HG03378 (cell line): ENCODE data around the gene INHBE.

Experiments
- ATAC-seq: cut with Tn5 transposase; IDR thresholded peaks from one replicate; pipeline ENCODE4 v1.9.1; 2021; ENCODE audit warnings: mild to moderate bottlenecking, moderate library complexity; ENCODE audit not compliant: unreplicated experiment

INHBE gene

DNA sequence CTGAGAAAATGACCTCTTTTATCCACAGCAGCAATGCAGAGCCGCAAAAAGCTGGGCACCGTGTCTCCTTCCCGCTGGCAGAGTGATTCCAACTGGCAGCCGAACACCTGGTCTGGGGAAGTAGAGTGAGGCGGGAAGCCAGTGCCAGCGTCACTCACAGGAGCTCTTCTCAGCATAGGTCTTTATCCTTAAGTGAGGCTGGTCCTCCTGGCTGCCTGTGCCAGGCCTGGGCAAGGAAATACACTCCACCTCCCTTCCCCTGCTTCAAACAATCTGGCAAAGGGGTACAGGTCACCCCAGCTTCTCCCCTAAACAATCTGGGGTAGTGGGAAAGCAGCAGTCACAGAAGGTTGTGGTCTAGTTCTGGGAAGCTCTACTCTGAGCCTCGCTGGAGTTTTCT, 19.8 kb downstream of the INHBE start:
- no peak for ATAC-seq

DNA sequence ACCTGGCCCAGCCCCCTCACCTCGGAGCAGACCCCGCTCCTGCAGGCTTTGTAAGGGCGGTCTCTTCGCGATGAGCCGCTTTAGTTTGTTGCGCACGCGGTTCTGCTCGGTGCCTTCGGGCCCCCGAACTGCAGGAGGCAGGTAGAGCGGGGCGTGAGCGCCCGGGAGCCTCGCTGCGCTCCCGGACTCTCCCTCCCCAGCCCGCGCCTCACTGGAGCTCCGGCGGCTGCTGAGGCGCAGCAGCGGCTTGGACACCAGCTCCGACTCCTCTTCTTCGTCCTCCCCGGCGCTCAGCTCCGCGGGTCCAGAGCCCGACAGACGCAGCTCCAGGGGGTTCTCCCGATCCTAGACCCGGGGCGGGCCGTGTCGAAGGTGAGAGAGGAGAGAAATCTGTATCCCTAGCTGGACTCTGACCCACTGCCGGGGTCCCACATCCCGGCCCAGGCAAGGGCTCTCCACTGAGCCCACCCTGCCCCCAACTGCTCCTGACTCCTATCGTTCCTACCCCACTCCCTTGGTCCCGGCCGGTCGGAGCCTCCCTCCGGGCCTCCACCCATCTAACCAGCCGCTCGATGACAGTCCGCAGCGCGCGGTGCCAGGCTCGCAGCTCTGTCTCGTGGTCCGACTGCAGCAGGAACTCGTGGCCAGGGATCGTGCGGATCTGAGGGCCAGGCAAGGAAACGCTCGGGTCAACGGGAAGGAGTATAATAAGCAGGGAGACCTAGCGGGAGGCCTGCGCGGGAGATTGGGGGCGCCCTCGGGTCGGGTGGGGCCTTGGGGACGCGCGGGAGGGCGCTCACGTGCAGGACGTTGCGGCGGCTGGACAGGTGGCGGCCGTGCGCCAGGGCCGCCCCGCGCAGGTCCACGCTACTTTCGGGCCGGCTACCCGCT, 20.4 kb downstream of the INHBE start:
- ATAC-seq, result peak; percentile 3

DNA sequence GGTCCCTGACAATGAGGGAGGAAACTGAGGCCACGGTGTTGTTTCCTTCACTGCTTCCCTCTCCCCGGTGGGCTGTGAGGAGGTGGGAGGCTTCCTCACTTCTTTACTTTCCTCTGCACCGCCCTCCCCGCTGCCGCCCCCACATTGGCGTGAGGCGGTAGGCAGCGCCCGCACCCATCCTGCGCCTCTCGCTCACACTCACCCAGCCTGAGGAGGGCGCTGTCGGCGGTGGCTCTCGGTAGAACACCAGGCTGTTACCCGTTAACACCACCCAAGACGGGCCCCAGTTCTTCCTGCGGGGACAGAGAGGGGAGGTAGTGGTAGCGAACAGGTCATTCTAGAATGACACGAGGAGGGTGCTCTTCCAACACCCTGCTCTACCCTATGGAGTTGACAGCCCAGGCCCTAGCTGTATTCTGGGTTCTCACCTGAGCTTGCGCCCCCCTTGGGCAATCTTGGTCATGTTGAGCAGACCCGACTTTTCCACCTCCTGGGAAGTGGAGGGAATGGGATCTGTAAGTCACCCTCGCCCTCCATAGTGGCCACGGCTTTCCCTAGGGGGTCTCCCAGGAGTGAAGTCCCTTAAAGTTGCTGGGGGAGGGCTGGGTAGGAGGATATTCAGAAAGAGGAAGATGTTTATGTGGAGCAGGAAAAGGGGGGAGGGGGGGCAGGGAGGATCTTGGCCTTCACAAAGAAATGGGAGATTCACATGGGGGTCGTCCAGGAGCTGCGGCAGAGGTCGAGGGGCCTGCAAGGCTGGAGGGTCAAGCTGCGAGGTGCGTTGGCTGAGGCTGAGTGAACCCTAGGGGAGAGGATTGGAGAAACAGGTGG, 21.3 kb downstream of the INHBE start:
- peak; percentile 38 for ATAC-seq

DNA sequence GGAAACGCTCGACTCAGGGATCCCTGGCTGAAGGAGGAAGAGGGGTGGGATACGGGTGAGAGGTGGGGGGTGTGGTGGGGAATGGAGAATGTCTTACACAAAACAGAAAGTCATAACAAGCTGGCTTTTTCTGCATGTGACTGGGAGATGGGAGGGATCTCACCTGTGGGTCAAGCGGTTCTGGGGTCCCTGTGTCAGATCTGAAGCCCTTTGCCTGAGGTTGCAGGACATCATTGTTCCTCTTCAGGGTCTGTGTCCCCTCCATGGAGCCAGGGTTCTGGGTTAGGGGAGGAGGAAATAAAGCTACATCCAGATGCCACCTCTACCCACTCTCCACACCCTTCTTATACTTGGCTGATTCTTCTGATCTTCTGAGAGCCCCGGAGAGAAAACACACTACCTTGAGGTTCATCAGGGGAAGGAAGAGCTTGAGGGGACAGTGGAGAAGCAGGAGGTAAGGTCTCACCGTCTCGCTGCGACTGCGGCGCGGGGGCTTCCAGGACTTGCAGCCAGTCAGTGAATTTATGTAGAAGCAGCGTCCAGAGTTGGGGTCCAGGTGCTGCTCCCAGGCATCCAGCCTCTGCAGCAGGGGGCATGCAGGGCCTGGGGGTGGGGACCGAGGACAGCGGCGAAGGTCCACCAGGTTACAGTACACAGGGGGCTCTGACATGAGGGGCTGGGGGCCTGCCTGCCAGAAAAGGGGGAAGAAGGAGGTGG, 22.0 kb downstream of the INHBE start:
- no peak for ATAC-seq

DNA sequence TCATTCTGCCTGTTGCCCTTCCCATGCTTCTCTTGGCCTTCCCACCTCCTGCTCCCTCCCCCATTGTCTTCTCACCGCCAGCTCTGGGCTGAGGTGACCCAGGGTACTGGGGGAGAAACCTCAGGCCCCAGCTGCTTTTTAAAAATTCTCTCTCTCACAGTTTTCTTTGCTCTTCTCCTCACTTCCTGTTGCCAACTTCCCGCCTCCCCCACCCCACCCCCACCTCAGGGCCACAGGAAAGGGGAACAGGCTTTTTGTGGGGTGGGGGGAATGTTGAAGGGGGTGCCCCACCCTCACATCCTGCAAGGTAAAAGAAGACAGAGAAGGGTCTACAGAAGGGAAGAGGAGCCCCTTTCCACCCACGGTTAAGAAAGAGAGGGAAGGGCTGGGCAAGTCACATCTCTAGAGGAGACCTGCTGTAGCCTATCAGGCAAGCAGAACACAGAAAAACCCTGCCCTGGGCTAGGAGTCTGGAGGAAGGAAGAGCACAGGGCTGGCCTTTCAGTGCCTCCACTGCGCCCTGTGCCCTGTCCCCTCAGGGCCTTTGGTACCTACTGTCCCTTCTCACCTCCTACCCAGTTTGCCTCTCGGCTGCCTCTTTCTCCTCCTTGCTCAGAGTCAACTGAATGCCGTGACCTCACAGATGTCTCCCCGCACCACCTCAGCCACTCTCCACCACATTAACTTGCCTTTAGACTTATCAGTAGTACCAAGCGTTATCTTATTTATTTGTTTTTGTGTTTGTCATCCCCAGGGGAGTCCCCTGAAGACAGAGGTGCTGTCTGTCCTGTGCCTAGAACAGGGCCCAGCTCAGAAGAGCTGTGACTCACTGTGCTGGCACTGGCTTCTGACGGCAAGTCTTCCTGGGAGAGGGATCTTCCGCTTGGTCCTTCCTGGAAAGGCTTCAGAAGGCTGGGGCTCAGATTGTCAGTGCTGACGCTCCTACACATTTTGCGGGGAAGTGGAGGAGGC, 22.9 kb downstream of the INHBE start:
- ATAC-seq, result peak; percentile 37

DNA sequence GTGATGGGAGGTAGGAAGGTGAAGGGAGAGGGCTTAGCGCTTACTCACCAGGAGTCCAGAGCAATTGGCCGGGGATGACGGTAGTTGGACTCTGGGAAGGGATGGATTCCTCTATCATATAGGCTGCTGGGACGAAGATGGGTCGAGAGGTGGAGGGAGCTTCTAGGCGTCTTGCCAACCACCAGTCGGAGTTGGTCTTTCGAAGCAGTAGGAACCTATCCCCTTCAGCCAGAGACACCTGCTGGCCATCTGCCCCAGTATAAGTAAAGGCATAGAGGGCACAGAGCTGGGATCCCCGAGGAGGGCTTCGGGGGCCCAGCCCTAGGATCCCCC, 23.9 kb downstream of the INHBE start:
- ATAC-seq, result no peak

DNA sequence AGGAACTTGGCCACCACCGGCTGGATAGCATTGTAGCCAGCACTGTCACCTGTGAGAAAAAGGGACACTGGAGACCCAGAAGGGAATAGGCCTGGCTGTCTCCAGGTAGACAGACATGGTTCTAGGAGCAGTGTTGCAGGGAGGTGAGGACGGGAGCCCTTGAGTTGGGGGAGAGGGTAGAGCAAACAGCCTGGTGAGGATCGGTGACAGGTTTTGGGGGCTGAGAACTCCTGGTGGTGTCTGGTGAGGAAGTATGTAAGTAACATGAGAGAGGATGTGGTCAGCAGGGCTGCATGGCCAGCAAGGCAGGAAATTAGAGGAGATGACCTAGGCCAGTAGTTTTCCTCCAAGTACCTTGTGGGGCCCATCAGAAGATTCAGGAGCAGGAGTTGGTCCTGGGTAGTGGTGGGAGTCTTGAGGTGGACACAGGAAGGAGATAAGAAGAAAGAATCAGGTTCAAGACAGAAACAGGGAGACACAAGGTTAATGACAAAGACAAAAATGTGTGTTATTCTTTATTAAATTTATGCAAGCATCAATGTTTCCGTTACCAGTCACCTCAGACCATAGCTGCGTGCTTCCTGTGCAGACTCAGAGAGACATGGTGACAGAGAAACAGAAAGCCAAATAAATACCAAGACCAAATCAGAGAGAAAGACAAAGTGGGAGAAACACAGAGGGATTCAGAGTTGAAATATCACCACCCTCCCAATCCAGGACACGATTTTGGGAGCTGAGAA, 24.4 kb downstream of the INHBE start, which contains the start of gene ARHGAP9:
Gene ARHGAP9, minus strand, starts transcription at position 491 of the 740 bp plus-strand sequence. Its CDS starts 460 bp downstream, at position 31.
- no peak for ATAC-seq

DNA sequence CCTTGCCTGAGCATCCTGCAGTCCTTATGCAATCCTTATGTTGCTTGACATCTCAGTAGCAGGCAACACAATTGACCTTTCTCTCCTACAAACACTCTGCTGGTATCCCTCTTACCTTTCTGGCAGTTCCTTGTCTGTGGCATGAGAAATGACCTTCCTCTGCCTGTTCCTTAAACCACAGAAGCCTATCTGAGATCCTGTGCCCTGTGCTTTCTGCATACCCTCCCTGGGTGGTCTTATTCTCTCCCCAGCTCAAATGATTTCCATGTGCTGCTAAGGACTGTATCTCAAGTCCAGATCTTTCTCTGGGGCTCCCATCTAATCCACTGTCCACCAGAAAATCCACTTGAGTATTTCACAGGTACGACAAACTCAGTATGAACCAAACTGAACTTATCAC, 26.6 kb downstream of the INHBE start:
- no peak for ATAC-seq

DNA sequence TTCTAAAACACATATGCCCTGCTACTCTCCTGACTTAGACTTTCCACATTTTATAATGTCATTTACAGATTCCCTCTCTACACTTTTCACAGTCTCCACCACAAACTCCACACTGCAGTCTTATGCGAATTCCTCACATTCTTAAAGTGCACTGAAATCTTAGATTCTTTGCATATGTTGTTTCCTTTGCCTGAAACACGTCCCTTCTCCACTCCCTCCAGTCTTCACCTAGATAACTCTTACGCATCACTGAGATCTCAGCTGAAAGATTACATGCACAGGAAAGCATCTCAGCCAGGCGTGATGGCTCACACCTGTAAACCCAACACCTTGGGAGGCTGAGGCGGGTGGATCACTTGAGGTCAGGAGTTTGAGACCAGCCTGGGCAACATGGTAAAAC, 28.4 kb downstream of the INHBE start:
- ATAC-seq, result no peak

DNA sequence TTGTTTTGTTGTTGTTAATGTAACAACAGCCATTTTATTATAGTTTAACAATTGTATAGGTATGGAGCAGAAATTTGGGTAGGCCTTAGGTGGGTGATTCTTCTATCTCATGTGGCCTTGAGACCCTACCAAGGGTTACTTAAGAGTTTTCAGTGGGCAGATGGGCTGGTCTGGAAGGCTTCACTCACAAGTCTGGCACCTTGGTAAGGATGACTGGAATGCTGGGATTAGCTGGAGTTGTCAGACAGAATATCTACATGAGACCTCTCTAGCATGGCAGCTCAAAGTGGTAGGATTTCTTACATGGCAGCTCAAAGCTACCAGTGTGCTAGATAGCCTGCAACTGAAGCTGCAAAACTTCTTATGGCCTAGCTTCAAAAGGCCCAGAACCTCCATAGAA, 30.6 kb downstream of the INHBE start:
- no peak for ATAC-seq

DNA sequence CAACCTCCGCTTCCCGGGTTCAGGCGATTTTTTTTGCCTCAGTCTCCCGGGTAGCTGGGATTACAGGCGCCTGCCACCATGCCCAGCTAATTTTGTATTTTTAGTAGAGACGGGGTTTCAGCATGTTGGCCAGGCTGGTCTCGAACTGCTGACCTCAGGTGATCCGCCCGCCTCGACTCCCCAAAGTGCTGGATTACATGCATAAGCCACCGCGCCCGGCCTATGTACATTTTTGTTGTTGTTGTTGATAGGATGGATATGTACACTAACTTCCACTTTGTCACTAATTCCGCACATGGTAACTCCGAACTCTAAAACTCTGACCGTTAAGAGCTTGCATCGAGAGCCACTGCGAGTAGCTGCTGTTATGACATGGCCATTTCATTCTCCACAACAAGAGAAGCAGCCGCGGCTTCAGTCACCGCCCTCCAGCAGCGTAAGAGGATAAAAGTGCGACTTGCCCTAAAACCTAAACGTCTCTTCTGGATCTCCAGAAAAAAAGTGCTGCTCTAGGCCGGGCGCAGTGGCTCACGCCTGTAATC, 32.0 kb downstream of the INHBE start:
- no peak for ATAC-seq

DNA sequence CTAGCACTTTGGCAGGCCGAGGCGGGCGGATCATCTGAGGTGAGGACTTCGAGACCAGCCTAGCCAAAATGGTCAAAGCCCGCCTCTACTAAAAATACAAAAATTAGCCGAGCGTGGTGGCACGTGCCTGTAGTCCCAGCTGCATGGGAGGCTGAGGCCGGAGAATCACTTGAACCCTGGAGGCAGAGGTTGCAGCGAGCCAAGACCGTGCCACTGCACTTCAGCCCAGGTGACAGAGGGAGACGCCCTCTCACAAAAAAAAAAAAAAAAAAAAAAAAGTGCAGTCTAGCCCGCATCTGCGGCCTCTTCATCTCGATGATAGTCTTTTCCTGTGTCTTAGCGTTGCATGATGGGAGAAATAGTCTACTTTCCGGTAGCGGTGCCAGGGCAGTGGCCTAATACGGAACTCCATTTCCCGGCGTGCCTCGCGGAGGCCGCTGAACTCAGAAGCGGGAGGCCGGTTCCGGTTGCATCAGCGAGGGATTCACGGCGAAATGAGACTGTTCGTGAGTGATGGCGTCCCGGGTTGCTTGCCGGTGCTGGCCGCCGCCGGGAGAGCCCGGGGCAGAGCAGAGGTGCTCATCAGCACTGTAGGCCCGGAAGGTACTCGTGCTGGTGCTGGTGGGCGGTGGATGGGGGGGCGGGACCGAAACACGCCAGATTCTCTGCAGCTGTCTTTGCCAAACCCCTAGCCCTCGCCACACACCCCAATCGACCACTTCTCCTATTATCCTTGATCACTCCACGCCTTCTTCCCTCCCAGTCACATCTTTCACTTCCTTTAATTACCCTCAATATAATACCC, 32.7 kb downstream of the INHBE start, which contains the start of gene MARS1:
Gene MARS1, plus strand, starts transcription at position 472 of the 805 bp plus-strand sequence. Its CDS starts 23 bp downstream, at position 495.
- ATAC-seq, result peak; percentile 98

DNA sequence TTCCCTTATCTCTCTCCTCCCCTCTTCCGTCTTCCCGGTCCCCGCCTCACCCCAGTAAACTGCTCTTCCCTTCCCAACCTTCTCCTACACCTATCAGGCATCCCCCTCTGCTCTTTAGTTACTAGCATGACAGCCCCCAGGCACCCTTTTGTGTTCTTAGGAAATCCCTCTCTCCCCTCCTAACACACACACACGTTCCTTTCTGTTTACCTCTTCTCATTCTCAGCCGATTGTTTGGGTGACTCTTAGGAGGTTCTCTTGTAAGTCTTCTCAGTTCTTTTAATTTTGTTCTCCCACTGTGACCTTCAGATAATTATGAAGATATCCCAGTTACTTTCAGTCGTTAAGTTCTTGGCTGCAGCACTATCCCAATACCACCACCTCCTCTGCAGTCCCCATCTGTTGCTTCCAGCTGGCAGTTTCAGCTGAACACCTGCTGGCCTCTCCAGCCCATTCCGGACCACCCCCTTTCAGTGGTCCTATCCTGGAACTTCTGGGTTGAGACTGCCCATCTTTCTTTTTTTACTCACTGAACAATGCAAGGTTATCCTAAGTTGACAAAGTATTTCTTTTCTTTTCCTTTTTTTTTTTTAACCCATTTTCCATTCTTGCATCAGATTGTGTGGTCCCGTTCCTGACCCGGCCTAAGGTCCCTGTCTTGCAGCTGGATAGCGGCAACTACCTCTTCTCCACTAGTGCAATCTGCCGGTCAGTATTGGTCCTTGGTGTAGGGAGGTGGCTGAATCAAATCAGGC, 33.5 kb downstream of the INHBE start:
- no peak for ATAC-seq

DNA sequence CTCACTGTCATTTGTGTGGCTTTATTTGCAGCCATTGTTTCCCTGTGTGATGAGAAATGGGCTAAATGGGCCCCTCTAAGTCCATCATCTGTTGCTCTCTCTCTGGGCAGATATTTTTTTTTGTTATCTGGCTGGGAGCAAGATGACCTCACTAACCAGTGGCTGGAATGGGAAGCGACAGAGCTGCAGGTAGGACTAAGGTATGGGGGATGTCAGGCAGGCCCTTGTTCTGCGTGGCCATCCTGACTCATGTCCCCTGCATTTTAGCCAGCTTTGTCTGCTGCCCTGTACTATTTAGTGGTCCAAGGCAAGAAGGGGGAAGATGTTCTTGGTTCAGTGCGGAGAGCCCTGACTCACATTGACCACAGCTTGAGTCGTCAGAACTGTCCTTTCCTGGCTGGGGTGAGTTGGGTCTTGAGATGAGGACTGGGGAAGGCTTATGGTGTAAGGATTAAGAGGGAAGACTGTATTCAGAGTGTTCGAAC, 34.1 kb downstream of the INHBE start:
- ATAC-seq, result no peak

DNA sequence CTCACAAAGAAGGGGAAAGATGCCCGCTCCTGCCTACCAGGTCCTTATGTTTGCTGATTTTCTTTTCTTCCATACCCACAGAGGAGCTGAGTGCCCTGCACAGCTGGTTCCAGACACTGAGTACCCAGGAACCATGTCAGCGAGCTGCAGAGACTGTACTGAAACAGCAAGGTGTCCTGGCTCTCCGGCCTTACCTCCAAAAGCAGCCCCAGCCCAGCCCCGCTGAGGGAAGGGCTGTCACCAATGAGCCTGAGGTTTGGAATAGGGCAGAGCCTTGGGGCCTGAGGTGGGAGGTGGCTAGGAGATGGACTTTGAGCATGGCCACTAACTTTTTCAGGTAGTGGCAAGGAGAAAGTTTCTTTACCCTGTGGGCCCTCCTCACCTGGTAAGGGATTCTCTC, 35.0 kb downstream of the INHBE start:
- no peak for ATAC-seq

DNA sequence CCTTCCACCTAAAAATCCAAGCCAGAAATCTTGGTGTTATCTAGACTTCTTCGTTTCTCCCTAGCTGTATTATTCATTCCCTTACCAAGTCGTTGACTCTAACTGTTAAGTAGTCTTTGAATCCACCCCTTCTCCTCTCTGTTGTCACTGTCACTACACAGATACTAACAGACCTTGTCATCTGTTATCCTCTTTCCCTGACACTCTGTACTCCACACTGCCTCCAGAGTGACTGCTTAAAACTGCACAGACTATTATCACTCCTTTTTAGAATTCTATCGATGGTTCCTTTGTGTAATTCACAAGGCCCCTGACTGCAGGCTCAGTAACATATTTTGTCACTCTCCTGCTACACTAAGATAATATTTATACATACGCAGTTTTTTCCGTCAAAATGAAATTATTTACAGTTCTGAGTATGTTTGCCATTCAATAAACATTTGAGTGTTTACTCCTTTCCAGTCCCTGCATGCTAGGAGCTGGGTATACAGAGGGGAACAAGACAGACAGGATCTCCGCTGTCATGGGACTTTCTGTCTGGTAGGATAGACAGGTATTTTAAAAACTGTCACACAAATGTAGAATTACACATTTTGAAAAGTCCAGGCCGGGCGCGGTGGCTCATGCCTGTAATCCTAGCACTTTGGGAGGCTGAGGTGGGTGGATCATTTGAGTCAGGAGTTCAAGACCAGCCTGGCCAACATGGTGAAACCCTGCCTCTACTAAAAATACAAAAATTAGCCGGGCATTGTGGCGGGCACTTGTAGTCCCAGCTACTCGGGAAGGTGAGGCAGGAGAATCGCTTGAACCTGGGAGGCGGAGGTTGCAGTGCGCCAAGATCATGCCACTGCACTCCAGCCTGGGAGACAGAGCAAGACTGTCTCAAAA, 36.5 kb downstream of the INHBE start:
- ATAC-seq, result no peak
